Neuronal stem cell (in vitro differentiated cells): ENCODE results near the gene MMP14.
A peak's percentile ranks its signal among the peaks of the same experiment; 100 is the strongest.

Experiments
- DNase-seq: peaks from one replicate; pipeline ENCODE4 v3.0.0-alpha.2; 2013; ENCODE audit warnings: low spot score
- H2AFZ ChIP-seq: one replicate; pipeline ENCODE4 v1.6.1; 2013; ENCODE audit warnings: mild to moderate bottlenecking, low read length, inconsistent platforms
- H2AK5ac ChIP-seq: 2 replicates; pipeline ENCODE4 v1.6.1; 2013; ENCODE audit warnings: low read depth, mild to moderate bottlenecking, inconsistent platforms, low read length, moderate library complexity, mixed read lengths
- H2BK120ac ChIP-seq: 2 replicates; pipeline ENCODE4 v1.6.1; 2013; ENCODE audit warnings: low read depth, mild to moderate bottlenecking, inconsistent platforms, low read length, moderate library complexity, mixed read lengths
- H2BK12ac ChIP-seq: one replicate; pipeline ENCODE4 v1.6.1; 2013; ENCODE audit warnings: low read length, inconsistent platforms
- H2BK15ac ChIP-seq: 2 replicates; pipeline ENCODE4 v1.6.1; 2013; ENCODE audit warnings: mild to moderate bottlenecking, low read length, inconsistent platforms, mixed read lengths
- H2BK5ac ChIP-seq: one replicate; pipeline ENCODE4 v1.6.1; 2013; ENCODE audit warnings: inconsistent platforms, mild to moderate bottlenecking, low read length, moderate library complexity
- H3K14ac ChIP-seq: one replicate; pipeline ENCODE4 v1.6.1; 2013; ENCODE audit warnings: low read length, inconsistent platforms
- H3K18ac ChIP-seq: 2 replicates; pipeline ENCODE4 v1.6.1; 2013; ENCODE audit warnings: low read length, inconsistent platforms
- H3K23ac ChIP-seq: 2 replicates; pipeline ENCODE4 v1.6.1; 2013; ENCODE audit warnings: low read depth, mild to moderate bottlenecking, mixed read lengths, low read length, inconsistent platforms; ENCODE audit not compliant: poor library complexity
- H3K27ac ChIP-seq: replicated peaks from 3 replicates; pipeline ENCODE4 v1.5.1; 2013; ENCODE audit warnings: low read length, inconsistent platforms
- H3K27me3 ChIP-seq, 3 experiments: 2 replicates each; pipeline ENCODE4 v1.6.1; 2013; ENCODE audit warnings: low read length in 3 of 3, mild to moderate bottlenecking in 2 of 3, inconsistent platforms in 1 of 3, low read depth in 1 of 3, mixed read lengths in 1 of 3, moderate library complexity in 1 of 3; ENCODE audit not compliant: control insufficient read depth in 3 of 3, insufficient read depth in 3 of 3
- H3K36me3 ChIP-seq, 2 donors: replicated peaks in 1 of 2; 2 replicates each; pipeline ENCODE4 v1.6.1; 2013; ENCODE audit warnings: low read length in 2 of 2; ENCODE audit not compliant: control insufficient read depth in 2 of 2, insufficient read depth in 2 of 2
- H3K4ac ChIP-seq: 2 replicates; pipeline ENCODE4 v1.6.1; 2013; ENCODE audit warnings: inconsistent platforms, mild to moderate bottlenecking, low read length, moderate library complexity
- H3K4me1 ChIP-seq, 2 donors: 1 replicate in 1 of 2; 2 replicates in 1 of 2; pipeline ENCODE4 v1.6.1; 2013; ENCODE audit warnings: low read length in 2 of 2, low read depth in 1 of 2; ENCODE audit not compliant: control insufficient read depth in 2 of 2, insufficient read depth in 1 of 2
- H3K4me2 ChIP-seq: one replicate; pipeline ENCODE4 v1.6.1; 2013; ENCODE audit warnings: mild to moderate bottlenecking, low read length, inconsistent platforms; ENCODE audit not compliant: insufficient read depth, poor library complexity, severe bottlenecking
- H3K4me3 ChIP-seq, 2 donors: 2 replicates each; pipeline ENCODE4 v1.5.1; 2013; ENCODE audit warnings: low read length in 2 of 2, mild to moderate bottlenecking in 2 of 2, inconsistent platforms in 1 of 2, moderate library complexity in 1 of 2
- H3K79me1 ChIP-seq: one replicate; pipeline ENCODE4 v1.6.1; 2013; ENCODE audit warnings: low read depth, mild to moderate bottlenecking, inconsistent platforms, low read length, moderate library complexity
- H3K9ac ChIP-seq: one replicate; pipeline ENCODE4 v1.6.1; 2013; ENCODE audit warnings: mild to moderate bottlenecking, low read depth, low read length, inconsistent platforms; ENCODE audit not compliant: poor library complexity
- H3K9me3 ChIP-seq, 2 donors: replicated peaks in 1 of 2; 2 replicates each; pipeline versions ENCODE3 to v1.6.1; 2013; ENCODE audit warnings: low read length in 2 of 2, mild to moderate bottlenecking in 2 of 2, inconsistent platforms in 1 of 2, low read depth in 1 of 2, mixed read lengths in 1 of 2, moderate library complexity in 1 of 2; ENCODE audit not compliant: control insufficient read depth in 2 of 2, insufficient read depth in 1 of 2
- H4K8ac ChIP-seq: one replicate; pipeline ENCODE4 v1.6.1; 2013; ENCODE audit warnings: low read depth, mild to moderate bottlenecking, inconsistent platforms, low read length, moderate library complexity
- H4K91ac ChIP-seq: one replicate; pipeline ENCODE4 v1.6.1; 2013; ENCODE audit warnings: low read length, low read depth, mild to moderate bottlenecking, inconsistent platforms; ENCODE audit not compliant: poor library complexity
- WGBS, 2 donors: extraction: QIAGEN DNeasy Blood & Tissue Kit; methylation state at CpG; one replicate each; pipeline ENCODE4 v1.1.7; 2013; ENCODE audit warnings: missing lambda C conversion rate in 2 of 2, mixed read lengths in 1 of 2; ENCODE audit not compliant: insufficient read length in 2 of 2, insufficient replicate concordance in 1 of 2; ENCODE audit errors: extremely low coverage in 2 of 2; 5-methylcytosine and 5-hydroxymethylcytosine counted together

MMP14 gene

GRCh38 chr14:22838631-22839041 lies 2.3 kb downstream of the MMP14 start:
- H3K4me1 ChIP-seq: peaks cover 0 to 6% of the 10 kb centered on the region in 2 donors
- no peak overlapping the region for H3K4ac ChIP-seq
- no peak overlapping the region for H3K14ac ChIP-seq
- no peak overlapping the region for H2BK5ac ChIP-seq
- no CpG with 5 or more reads among the region's 6 CpGs for WGBS, 2 donors
- no peak overlapping the region for H3K4me2 ChIP-seq
- H3K36me3 ChIP-seq: peaks cover 12 to 21% of the 10 kb centered on the region in 2 donors
- H4K91ac ChIP-seq: no peak overlapping the region
- no peak overlapping the region for H2BK12ac ChIP-seq
- peaks cover 0 to 5% of the 10 kb centered on the region in 2 donors for H3K9me3 ChIP-seq
- H3K79me1 ChIP-seq: no peaks in the 10 kb centered on the region
- H3K27ac ChIP-seq: no peak overlapping the region
- no peak overlapping the region for H2BK120ac ChIP-seq
- H2AK5ac ChIP-seq: peak overlapping the region; percentile 47
- H4K8ac ChIP-seq: no peak overlapping the region
- peaks cover 0 to 24% (median 3%) of the 10 kb centered on the region in 3 experiments for H3K27me3 ChIP-seq
- no peak overlapping the region for H3K9ac ChIP-seq
- DNase-seq: no peak
- H3K4me3 ChIP-seq: no peak overlapping the region
- H3K23ac ChIP-seq: no peak overlapping the region
- H2BK15ac ChIP-seq: no peak overlapping the region
- peak overlapping the region; percentile 61 for H2AFZ ChIP-seq
- peak overlapping the region; percentile 62 for H3K18ac ChIP-seq

DNA sequence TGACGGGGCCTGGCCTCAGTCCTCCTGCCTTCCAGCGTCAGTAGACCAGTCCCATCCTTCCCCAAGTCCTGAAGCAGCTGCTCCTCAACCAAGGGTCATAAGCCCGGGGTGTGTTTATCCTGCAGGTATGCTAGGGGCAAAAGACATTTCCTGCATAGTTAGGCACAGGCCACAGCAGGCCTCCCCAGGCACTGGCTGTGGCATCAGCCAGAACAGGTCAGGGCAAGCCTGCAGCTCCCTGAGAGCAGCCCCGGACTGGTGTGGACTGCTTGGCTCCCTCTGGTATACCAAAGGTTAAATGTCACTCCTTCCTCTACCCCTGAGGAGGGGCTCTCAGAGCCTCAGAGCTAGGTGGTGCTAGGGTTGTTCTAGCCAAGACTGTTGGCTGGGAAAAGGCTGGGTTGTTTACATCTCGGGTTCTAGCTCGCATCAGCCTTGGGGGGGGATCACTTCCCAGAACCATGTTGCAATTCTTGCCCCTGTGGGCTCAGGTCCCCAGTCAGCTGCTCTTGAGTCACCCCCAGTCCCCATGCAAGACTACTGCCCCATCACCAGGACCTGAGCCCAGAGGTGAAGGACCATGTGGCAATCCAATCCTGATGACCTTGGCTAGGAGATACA lies 2.9 kb downstream of the MMP14 start:
- no peak overlapping the region for H2BK15ac ChIP-seq
- no peak overlapping the region for H2BK12ac ChIP-seq
- H3K4ac ChIP-seq: no peak overlapping the region
- no peak overlapping the region for H2AK5ac ChIP-seq
- H4K91ac ChIP-seq: no peak overlapping the region
- peaks cover 0 to 24% (median 3%) of the 10 kb centered on the region in 3 experiments for H3K27me3 ChIP-seq
- no peak overlapping the region for H4K8ac ChIP-seq
- H3K14ac ChIP-seq: no peak overlapping the region
- H3K27ac ChIP-seq: no peak overlapping the region
- peaks cover 0 to 5% of the 10 kb centered on the region in 2 donors for H3K9me3 ChIP-seq
- no peak overlapping the region for H3K4me2 ChIP-seq
- H3K23ac ChIP-seq: no peak overlapping the region
- peaks cover 0 to 6% of the 10 kb centered on the region in 2 donors for H3K4me1 ChIP-seq
- H3K18ac ChIP-seq: peak overlapping the region; percentile 42
- WGBS, 2 donors: no CpG with 5 or more reads among the region's 6 CpGs
- H3K9ac ChIP-seq: no peak overlapping the region
- no peak overlapping the region for H3K4me3 ChIP-seq
- H3K36me3 ChIP-seq: peaks cover 6 to 15% of the 10 kb centered on the region in 2 donors
- peak overlapping the region; percentile 61 for H2AFZ ChIP-seq
- no peak for DNase-seq
- H2BK120ac ChIP-seq: no peak overlapping the region
- no peaks in the 10 kb centered on the region for H3K79me1 ChIP-seq
- no peak overlapping the region for H2BK5ac ChIP-seq

- Histone ChIP-seq H2BK5ac (no peak overlapping the region), H2BK120ac (no peak overlapping the region), H3K36me3 (peaks cover 0 to 2% of the 10 kb centered on the region in 2 donors), H3K9me3 (peaks cover 0 to 5% of the 10 kb centered on the region in 2 donors), H3K79me1 (peaks cover 2% of the 10 kb centered on the region), H3K27ac (no peak overlapping the region), H3K14ac (no peak overlapping the region), H3K4me1 (peaks cover 0 to 4% of the 10 kb centered on the region in 2 donors), H2BK12ac (no peak overlapping the region), H2AK5ac (no peak overlapping the region), H3K4ac (no peak overlapping the region), H3K9ac (peak overlapping the region; percentile 45), H3K4me3 (no peak overlapping the region), H4K91ac (no peak overlapping the region), H3K18ac (no peak overlapping the region), H2AFZ (no peak overlapping the region), H3K27me3 (peaks cover 0 to 24% (median 3%) of the 10 kb centered on the region in 3 experiments), H2BK15ac (no peak overlapping the region), H3K4me2 (no peak overlapping the region), H3K23ac (no peak overlapping the region), H4K8ac (no peak overlapping the region)
- no CpG with 5 or more reads among the region's 9 CpGs for WGBS, 2 donors
- no peak for DNase-seq
Observed at GRCh38 chr14:22841311-22841710, 4.9 kb downstream of the MMP14 start.

- H3K23ac ChIP-seq: no peak overlapping the region
- H4K91ac ChIP-seq: no peak overlapping the region
- DNase-seq: no peak
- no peak overlapping the region for H4K8ac ChIP-seq
- no peak overlapping the region for H3K4me2 ChIP-seq
- no peak overlapping the region for H2AFZ ChIP-seq
- no peak overlapping the region for H2AK5ac ChIP-seq
- no CpG with 5 or more reads among the region's 8 CpGs for WGBS, 2 donors
- H3K79me1 ChIP-seq: peaks cover 2% of the 10 kb centered on the region
- H3K4me3 ChIP-seq: no peak overlapping the region
- no peak overlapping the region for H3K18ac ChIP-seq
- no peak overlapping the region for H2BK12ac ChIP-seq
- H3K27me3 ChIP-seq: peaks cover 0 to 19% (median 3%) of the 10 kb centered on the region in 3 experiments
- H3K14ac ChIP-seq: no peak overlapping the region
- peaks cover 0 to 5% of the 10 kb centered on the region in 2 donors for H3K9me3 ChIP-seq
- H2BK5ac ChIP-seq: no peak overlapping the region
- no peak overlapping the region for H2BK120ac ChIP-seq
- peaks cover 0 to 4% of the 10 kb centered on the region in 2 donors for H3K4me1 ChIP-seq
- no peak overlapping the region for H3K27ac ChIP-seq
- H3K36me3 ChIP-seq: peaks cover 0 to 2% of the 10 kb centered on the region in 2 donors
- no peak overlapping the region for H3K4ac ChIP-seq
- H3K9ac ChIP-seq: no peak overlapping the region
- H2BK15ac ChIP-seq: no peak overlapping the region
Observed at GRCh38 chr14:22841769-22842168, 5.4 kb downstream of the MMP14 start.
